Measurements from ENCODE around the gene PHACTR1. TPM values are rescaled to one million over a fixed set of nuclear protein-coding genes. Genes with fewer than 3 reads are reported as not detected.

Gene PHACTR1
- polyA plus RNA-seq, 1 of the 3 experiments (the other 2 are of a cell fraction) = 0.12 TPM

DNA sequence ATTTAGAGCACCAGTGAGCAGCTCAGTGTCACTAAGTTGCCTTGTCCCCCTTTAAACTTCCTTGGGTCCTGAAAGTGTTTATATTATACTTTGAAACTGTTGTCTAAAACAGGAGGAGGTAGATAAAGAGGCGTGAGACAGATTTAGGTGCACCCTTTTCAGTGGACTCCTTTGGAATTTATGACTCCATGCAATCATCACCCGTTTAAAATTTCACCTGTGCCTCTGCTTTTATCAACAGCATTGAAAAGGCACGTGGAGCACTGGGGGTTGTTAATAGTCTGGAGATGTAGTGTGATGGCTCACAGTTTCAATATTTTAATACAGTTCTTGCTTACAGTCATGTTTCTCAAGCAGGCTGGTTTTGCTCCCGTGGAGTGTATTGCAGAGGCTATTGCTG, 162.2 kb downstream of the PHACTR1 start:
- no peak overlapping the region for H2AFZ ChIP-seq (ENCODE audit: low read depth)
- H3K9me3 ChIP-seq = no peaks in the 10 kb centered on the region
- no peaks in the 10 kb centered on the region for H3K27me3 ChIP-seq (ENCODE audit: insufficient read depth)
- no peak for DNase-seq
- H3K9ac ChIP-seq = no peak overlapping the region
- no peak overlapping the region for H3K4me3 ChIP-seq (ENCODE audit: low read depth in 2 of 2, low read length in 1 of 2)
- CTCF ChIA-PET = interaction anchor here (1.7 kb wide), 1 partner anchor 241 kb away, joined by 4 read pairs; no protein-coding TSS in a partner anchor
- no peaks in the 10 kb centered on the region for H3K79me2 ChIP-seq (ENCODE audit: insufficient read depth)
- H4K20me1 ChIP-seq (ENCODE audit: insufficient read depth) = no peaks in the 10 kb centered on the region
- H3K4me1 ChIP-seq (ENCODE audit: control insufficient read depth in 1 of 2, insufficient read depth in 2 of 2, low read depth in 1 of 2, low read length in 1 of 2) = no peaks in the 10 kb centered on the region
- H3K36me3 ChIP-seq (replicated peaks in 1 of 2; ENCODE audit: control insufficient read depth in 1 of 2, insufficient read depth in 2 of 2, low read length in 1 of 2) = no peaks in the 10 kb centered on the region
- no peaks in the 10 kb centered on the region for H3K9me2 ChIP-seq
- WGBS (ENCODE audit: low lambda C conversion rate) = 18% methylated on average over 4 of the region's 4 CpGs
- TF ChIP-seq FOXM1 (IDR thresholded peaks at IDR 0.05; ENCODE audit: low read depth) (no peak), RAD21 (IDR thresholded peaks at IDR 0.05; ENCODE audit: low read length) (no peak), RXRA (IDR thresholded peaks at IDR 0.05; ENCODE audit: borderline replicate concordance, low read depth) (no peak), POLR2AphosphoS5 (IDR thresholded peaks at IDR 0.05; ENCODE audit: low read depth, low read length) (no peak), NFIC (IDR thresholded peaks at IDR 0.05; ENCODE audit: borderline replicate concordance) (no peak), YY1 (IDR thresholded peaks at IDR 0.05; ENCODE audit: low read depth) (no peak), SMC3 (IDR thresholded peaks at IDR 0.05; ENCODE audit: low read depth, low read length) (no peak), FOXJ3 (CRISPR knock-in tag; IDR thresholded peaks at IDR 0.05) (no peak), JUND (IDR thresholded peaks at IDR 0.05) (no peak)
- H3K4me2 ChIP-seq = no peak overlapping the region
- POLR2A ChIA-PET = no interaction called here
- no peak overlapping the region for H3K27ac ChIP-seq (ENCODE audit: low read depth in 2 of 2, low read length in 1 of 2)
- H3F3A ChIP-seq (replicated peaks; ENCODE audit: insufficient read depth) = peaks cover 5% of the 10 kb centered on the region

DNA sequence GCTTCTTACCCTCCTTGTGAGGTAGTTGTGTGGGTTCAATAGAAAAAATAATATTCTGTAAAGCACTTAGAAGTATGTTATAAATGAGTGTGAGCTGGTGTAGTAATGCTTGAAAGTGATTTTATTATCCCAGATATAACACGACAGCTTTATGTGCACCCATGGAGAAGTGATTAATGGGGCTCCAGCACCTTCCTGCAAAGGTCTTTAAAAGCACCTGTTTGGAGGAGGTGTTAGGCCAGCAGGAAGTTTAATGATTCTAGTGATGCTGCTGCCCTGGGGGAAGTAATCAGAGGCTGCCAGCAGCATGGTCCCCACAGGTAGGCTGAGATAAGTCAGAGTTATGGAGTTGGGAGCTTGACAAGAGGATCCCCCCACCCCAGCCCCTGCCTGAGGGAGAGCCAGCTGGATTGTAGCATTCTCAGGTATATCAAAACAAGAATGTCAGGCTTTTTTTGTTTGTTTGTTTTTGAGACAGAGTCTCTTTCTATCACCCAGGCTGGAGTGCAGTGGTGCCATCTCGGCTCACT, 166.3 kb downstream of the PHACTR1 start:
- H3K4me3 ChIP-seq (ENCODE audit: low read depth in 2 of 2, low read length in 1 of 2) = no peak overlapping the region
- H3K9ac ChIP-seq = no peak overlapping the region
- CTCF ChIA-PET = interaction anchor here (3.6 kb wide), 1 partner anchor 11 kb away, joined by 17 read pairs; no protein-coding TSS in a partner anchor
- H2AFZ ChIP-seq (ENCODE audit: low read depth) = no peak overlapping the region
- no peaks in the 10 kb centered on the region for H3K79me2 ChIP-seq (ENCODE audit: insufficient read depth)
- H3K4me1 ChIP-seq (ENCODE audit: control insufficient read depth in 1 of 2, insufficient read depth in 2 of 2, low read depth in 1 of 2, low read length in 1 of 2) = peaks cover 0 to 2% of the 10 kb centered on the region in 2 experiments; a peak in 1 of 4 replicates
- no peak overlapping the region for H3K27ac ChIP-seq (ENCODE audit: low read depth in 2 of 2, low read length in 1 of 2)
- H4K20me1 ChIP-seq (ENCODE audit: insufficient read depth) = no peaks in the 10 kb centered on the region
- no peaks in the 10 kb centered on the region for H3K9me2 ChIP-seq
- no peak for DNase-seq
- 28% methylated on average over 2 of the region's 2 CpGs for WGBS (ENCODE audit: low lambda C conversion rate)
- H3K36me3 ChIP-seq (replicated peaks in 1 of 2; ENCODE audit: control insufficient read depth in 1 of 2, insufficient read depth in 2 of 2, low read length in 1 of 2) = no peaks in the 10 kb centered on the region
- POLR2A ChIA-PET = no interaction called here
- H3F3A ChIP-seq (replicated peaks; ENCODE audit: insufficient read depth) = no peaks in the 10 kb centered on the region
- H3K4me2 ChIP-seq = no peak overlapping the region
- TF ChIP-seq GATA2 (CRISPR knock-in tag; IDR thresholded peaks at IDR 0.05) (no peak), RFX5 (IDR thresholded peaks at IDR 0.05; ENCODE audit: low read length) (no peak), NFIC (IDR thresholded peaks at IDR 0.05; ENCODE audit: borderline replicate concordance) (no peak), CHD2 (IDR thresholded peaks at IDR 0.05; ENCODE audit: low read length, partially characterized antibody) (no peak), FOXJ3 (CRISPR knock-in tag; IDR thresholded peaks at IDR 0.05) (no peak), NRF1 (IDR thresholded peaks at IDR 0.05; ENCODE audit: low read depth, low read length) (no peak), SIN3A (IDR thresholded peaks at IDR 0.05; ENCODE audit: borderline replicate concordance, low read depth, low read length) (no peak)
- no peaks in the 10 kb centered on the region for H3K9me3 ChIP-seq
- no peaks in the 10 kb centered on the region for H3K27me3 ChIP-seq (ENCODE audit: insufficient read depth)

DNA sequence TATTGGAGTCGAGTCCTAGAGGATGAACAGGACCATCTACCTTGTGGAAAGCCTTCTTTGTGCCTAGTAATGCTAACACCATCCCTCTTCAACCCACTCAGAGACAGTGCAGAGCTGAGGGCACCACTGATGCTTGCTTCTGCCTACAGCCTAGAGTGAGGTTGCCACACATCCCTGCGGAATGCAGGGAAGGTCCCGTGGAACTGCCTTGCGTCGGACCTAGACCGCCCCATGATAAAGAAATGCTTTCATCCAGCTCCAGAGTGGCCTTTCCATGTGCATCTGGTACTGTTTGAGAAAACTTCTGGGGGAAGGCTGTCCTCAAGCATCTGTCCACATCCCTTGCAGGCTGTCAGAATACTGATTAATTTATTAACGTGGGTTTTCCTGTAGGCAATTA, 168.4 kb downstream of the PHACTR1 start:
- no peak for TF ChIP-seq ELF1 (IDR thresholded peaks at IDR 0.05)
- TF ChIP-seq RFX5 (IDR thresholded peaks at IDR 0.05; ENCODE audit: low read length) = no peak
- TF ChIP-seq FOSL2 (IDR thresholded peaks at IDR 0.05; ENCODE audit: borderline replicate concordance, low read depth) = no peak
- no peak for TF ChIP-seq RAD21 (IDR thresholded peaks at IDR 0.05; ENCODE audit: low read length)
- TF ChIP-seq GABPA (IDR thresholded peaks at IDR 0.05; ENCODE audit: low read depth) = no peak
- no peak for TF ChIP-seq TAF1 (IDR thresholded peaks at IDR 0.05; ENCODE audit: borderline replicate concordance, low read depth, low read length)
- TF ChIP-seq, protein P1, sequence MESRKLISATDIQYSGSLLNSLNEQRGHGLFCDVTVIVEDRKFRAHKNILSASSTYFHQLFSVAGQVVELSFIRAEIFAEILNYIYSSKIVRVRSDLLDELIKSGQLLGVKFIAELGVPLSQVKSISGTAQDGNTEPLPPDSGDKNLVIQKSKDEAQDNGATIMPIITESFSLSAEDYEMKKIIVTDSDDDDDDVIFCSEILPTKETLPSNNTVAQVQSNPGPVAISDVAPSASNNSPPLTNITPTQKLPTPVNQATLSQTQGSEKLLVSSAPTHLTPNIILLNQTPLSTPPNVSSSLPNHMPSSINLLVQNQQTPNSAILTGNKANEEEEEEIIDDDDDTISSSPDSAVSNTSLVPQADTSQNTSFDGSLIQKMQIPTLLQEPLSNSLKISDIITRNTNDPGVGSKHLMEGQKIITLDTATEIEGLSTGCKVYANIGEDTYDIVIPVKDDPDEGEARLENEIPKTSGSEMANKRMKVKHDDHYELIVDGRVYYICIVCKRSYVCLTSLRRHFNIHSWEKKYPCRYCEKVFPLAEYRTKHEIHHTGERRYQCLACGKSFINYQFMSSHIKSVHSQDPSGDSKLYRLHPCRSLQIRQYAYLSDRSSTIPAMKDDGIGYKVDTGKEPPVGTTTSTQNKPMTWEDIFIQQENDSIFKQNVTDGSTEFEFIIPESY (IDR thresholded peaks at IDR 0.05; ENCODE audit: borderline replicate concordance, low read depth) = no peak
- peak; percentile 12 for DNase-seq
- CTCF ChIA-PET = interaction anchor here (0.6 to 1.7 kb wide), 2 partner anchors 46 to 247 kb away, joined by 3 to 6 read pairs; no protein-coding TSS in a partner anchor
- POLR2A ChIA-PET = no interaction called here
- H3K9ac ChIP-seq = no peak overlapping the region
- no peak overlapping the region for H3K4me3 ChIP-seq (ENCODE audit: low read depth in 2 of 2, low read length in 1 of 2)
- H4K20me1 ChIP-seq (ENCODE audit: insufficient read depth) = no peaks in the 10 kb centered on the region
- no peak overlapping the region for H3K27ac ChIP-seq (ENCODE audit: low read depth in 2 of 2, low read length in 1 of 2)
- H3K9me2 ChIP-seq = no peaks in the 10 kb centered on the region
- no peaks in the 10 kb centered on the region for H3K27me3 ChIP-seq (ENCODE audit: insufficient read depth)
- H3K36me3 ChIP-seq (replicated peaks in 1 of 2; ENCODE audit: control insufficient read depth in 1 of 2, insufficient read depth in 2 of 2, low read length in 1 of 2) = no peaks in the 10 kb centered on the region
- H3F3A ChIP-seq (replicated peaks; ENCODE audit: insufficient read depth) = no peaks in the 10 kb centered on the region
- H3K4me2 ChIP-seq = no peak overlapping the region
- 62% methylated on average over 6 of the region's 7 CpGs for WGBS (ENCODE audit: low lambda C conversion rate)
- H3K9me3 ChIP-seq = no peaks in the 10 kb centered on the region
- H2AFZ ChIP-seq (ENCODE audit: low read depth) = no peak overlapping the region
- H3K4me1 ChIP-seq (ENCODE audit: control insufficient read depth in 1 of 2, insufficient read depth in 2 of 2, low read depth in 1 of 2, low read length in 1 of 2) = peaks cover 0 to 2% of the 10 kb centered on the region in 2 experiments; a peak in 1 of 4 replicates
- no peaks in the 10 kb centered on the region for H3K79me2 ChIP-seq (ENCODE audit: insufficient read depth)

All from SK-N-SH (cell line).